K562 (cell line): Measurements from ENCODE around the gene RAB31. TPM values are rescaled to one million over a fixed set of nuclear protein-coding genes. Genes with fewer than 3 reads are reported as not detected.

Source experiments
- ATAC-seq: fragments of 200-7000 bp; cut with Tn5 transposase; 3 replicates; pipeline ENCODE4 v1.9.1; 2020; ENCODE audit warnings: moderate library complexity
- BruUV-seq: library from RNA; stranded (reverse); fragments of 400-500 nt; replicated peaks from 2 replicates; lab custom pipeline; 2021; lab: Mats Ljungman, UMichigan
- CTCF ChIA-PET: fragments of 300-600 bp; formaldehyde crosslinking; extraction: SDS; loops from one replicate; lab custom pipeline; 2021; ENCODE audit warnings: low intra/inter-chr PET ratio; lab: Yijun Ruan, JAX
- POLR2A ChIA-PET: fragments of 300-600, 350-650 bp; sonication (Branson Sonifier 250); formaldehyde crosslinking; extraction: SDS; loops from one replicate; lab custom pipeline; 2021; ENCODE audit warnings: antibody characterized with exemption, inconsistent platforms; lab: Yijun Ruan, JAX
- DNase-seq, 4 experiments: peaks; one replicate each; pipeline versions ENCODE4 v3.0.0 to v3.0.0-alpha.2; 2011 to 2018; ENCODE audit warnings: low spot score in 3 of 4, mixed read lengths in 3 of 4; ENCODE audit errors: extremely low read depth in 1 of 4
- FAIRE-seq: peaks from 2 replicates; lab custom pipeline; 2011; peaks lifted over from hg19 to GRCh38; lab: Jason Lieb, UNC
- H2AFZ ChIP-seq: 2 replicates; pipeline ENCODE4 v1.6.0; 2011; ENCODE audit warnings: low read depth, low read length, control low read depth, inconsistent platforms
- H3K27ac ChIP-seq: fragments of 200-600 bp; 3 replicates; pipeline ENCODE4 v1.8.0; 2011; ENCODE audit warnings: low read depth, mild to moderate bottlenecking, control low read depth, inconsistent platforms, low read length, moderate library complexity, mixed read lengths; ENCODE audit errors: extremely low read depth
- H3K27me3 ChIP-seq, 2 experiments: fragments of 300-600 bp in 1 of 2; 2 replicates in 1 of 2; 3 replicates in 1 of 2; pipeline versions ENCODE4 v1.6.0 to v1.8.0; 2011; ENCODE audit warnings: inconsistent platforms in 2 of 2, low read length in 2 of 2, mild to moderate bottlenecking in 1 of 2, mixed read lengths in 1 of 2, moderate library complexity in 1 of 2; ENCODE audit not compliant: control insufficient read depth in 2 of 2, insufficient read depth in 2 of 2
- H3K36me3 ChIP-seq: fragments of 300-600 bp; 3 replicates; pipeline ENCODE4 v1.8.0; 2011; ENCODE audit warnings: mild to moderate bottlenecking, low read length, inconsistent platforms; ENCODE audit not compliant: control insufficient read depth, insufficient read depth
- H3K4me1 ChIP-seq, 2 experiments: fragments of 200-600 bp in 1 of 2; replicated peaks in 1 of 2; 2 replicates in 1 of 2; 3 replicates in 1 of 2; pipeline versions ENCODE4 v1.5.1 to v1.8.0; 2011; ENCODE audit warnings: inconsistent platforms in 2 of 2, low read length in 2 of 2, mild to moderate bottlenecking in 1 of 2, mixed read lengths in 1 of 2, moderate library complexity in 1 of 2; ENCODE audit not compliant: control insufficient read depth in 2 of 2, insufficient read depth in 2 of 2
- H3K4me2 ChIP-seq: 2 replicates; pipeline ENCODE4 v1.6.1; 2011; ENCODE audit warnings: low read length, control low read depth, inconsistent platforms, mixed read lengths; ENCODE audit not compliant: insufficient read depth
- H3K4me3 ChIP-seq: fragments of 200-600 bp; sonication (generic), shearing (Covaris generic); 2 replicates; pipeline ENCODE4 v1.5.1; 2016; ENCODE audit warnings: control low read depth, inconsistent platforms
- H3K79me2 ChIP-seq: fragments of 200-600 bp; 3 replicates; pipeline ENCODE4 v1.8.0; 2011; ENCODE audit warnings: low read length, inconsistent platforms; ENCODE audit not compliant: control insufficient read depth, insufficient read depth
- H3K9ac ChIP-seq, 2 experiments: 2 replicates each; pipeline versions ENCODE4 v1.6.0 to v1.6.1; 2011; ENCODE audit warnings: low read depth in 2 of 2, low read length in 2 of 2, control low read depth in 1 of 2, inconsistent platforms in 1 of 2, mild to moderate bottlenecking in 1 of 2, mixed read lengths in 1 of 2; ENCODE audit not compliant: insufficient read depth in 1 of 2
- H3K9me1 ChIP-seq: one replicate; pipeline ENCODE4 v1.6.0; 2011; ENCODE audit warnings: inconsistent platforms, mild to moderate bottlenecking, low read length, moderate library complexity; ENCODE audit not compliant: control insufficient read depth, insufficient read depth
- H3K9me3 ChIP-seq: replicated peaks from 2 replicates; pipeline ENCODE4 v1.5.1; 2011; ENCODE audit warnings: low read depth, low read length, inconsistent platforms; ENCODE audit not compliant: control insufficient read depth, insufficient read depth
- H4K20me1 ChIP-seq: replicated peaks from 2 replicates; pipeline ENCODE4 v1.6.1; 2011; ENCODE audit warnings: low read length, inconsistent platforms, mixed read lengths; ENCODE audit not compliant: control insufficient read depth, insufficient read depth
- ATF6 ChIP-seq: sonication (generic); formaldehyde crosslinking; IDR thresholded peaks from 2 replicates; pipeline ENCODE4 v1.4.0; 2020; ENCODE audit warnings: mild to moderate bottlenecking, missing genetic modification reagents
- CHD1 ChIP-seq: fragments of 200-600 bp; sonication (generic); IDR thresholded peaks from one replicate; pipeline ENCODE4 v1.6.1; 2012; ENCODE audit warnings: mild to moderate bottlenecking, moderate library complexity, low read length, inconsistent platforms
- EWSR1 ChIP-seq: fragments of 450-650 bp; IDR thresholded peaks from 2 replicates; pipeline ENCODE4 v1.6.1; 2018; ENCODE audit warnings: borderline replicate concordance, mild to moderate bottlenecking, low read depth, moderate library complexity; ENCODE audit not compliant: partially characterized antibody
- GABPA ChIP-seq: fragments of 200-800 bp; sonication (Bioruptor generic); conservative IDR thresholded peaks from 2 replicates; pipeline ENCODE4 v1.6.1; 2016; ENCODE audit warnings: low read depth, missing genetic modification characterization, missing compliant biosample characterization
- MYNN ChIP-seq, 2 experiments: sonication (generic); formaldehyde crosslinking in 1 of 2; IDR thresholded peaks; 2 replicates each; pipeline versions ENCODE4 v1.5.0 to v1.6.1; 2016 to 2020; ENCODE audit warnings: antibody characterized with exemption in 1 of 2, missing genetic modification reagents in 1 of 2
- NFE2L1 ChIP-seq: fragments of 450-650 bp; IDR thresholded peaks from 2 replicates; pipeline ENCODE4 v1.6.1; 2016; ENCODE audit warnings: missing genetic modification characterization, low read depth, mild to moderate bottlenecking, missing compliant biosample characterization, moderate library complexity, borderline replicate concordance
- PHF8 ChIP-seq: fragments of 200-600 bp; sonication (generic); IDR thresholded peaks from 2 replicates; pipeline ENCODE4 v1.6.1; 2012; ENCODE audit warnings: mixed run types, mild to moderate bottlenecking, inconsistent platforms, low read length, moderate library complexity, borderline replicate concordance
- ZBTB2 ChIP-seq: fragments of 450-650 bp; IDR thresholded peaks from 2 replicates; pipeline ENCODE4 v1.6.1; 2016; ENCODE audit warnings: antibody characterized with exemption
- ZBTB34 ChIP-seq: fragments of 250-450 bp; sonication (Bioruptor Pico); IDR thresholded peaks from 2 replicates; pipeline ENCODE4 v1.8.0; 2021; ENCODE audit warnings: mild to moderate bottlenecking, moderate library complexity
- ZFP1 ChIP-seq: fragments of 450-650 bp; formaldehyde crosslinking; IDR thresholded peaks from 2 replicates; pipeline ENCODE4 v1.4.0; 2020; ENCODE audit warnings: mild to moderate bottlenecking, mixed read lengths
- WGBS: fragments of 100-300 bp; shearing (Covaris generic); methylation state at CpG from one replicate; pipeline ENCODE4 v1.1.6; 2016; ENCODE audit warnings: low coverage, mixed read lengths; ENCODE audit not compliant: insufficient coverage; ENCODE audit errors: missing lambda C conversion rate; 5-methylcytosine and 5-hydroxymethylcytosine counted together
- in situ Hi-C: fragments of 300-500 bp; cut with MboI; formaldehyde crosslinking; loops from 4 replicates; pipeline ENCODE4 v1.15.0; 2018; ENCODE audit warnings: inconsistent platforms, mixed read lengths
- intact Hi-C: fragments of 100-400 bp; cut with micrococcal nuclease; formaldehyde crosslinking; loops from 2 replicates; pipeline ENCODE4 v1.14.2; 2022
- polyA plus RNA-seq, 8 experiments: library from polyadenylated mRNA; depleted of rRNA in 4 of 8; stranded (reverse) in 5 of 8; unstranded in 3 of 8; fragments of >200 nt; fragmentation: Nextera tagmentation in 2 of 8; fragmentation: Illumina TruSeq in 1 of 8; extraction: Ambion mirVana in 2 of 8; extraction: Trizol in 1 of 8; gene quantifications; 2 replicates each; pipeline versions ENCODE4 v1.2.1 to v1.2.3, GENCODE V29; 2011 to 2014; ENCODE audit warnings: inconsistent platforms in 1 of 8, missing spikeins in 1 of 8
- total RNA-seq, 7 experiments: library from RNA; depleted of rRNA in 6 of 7; stranded (reverse); fragments of >200 nt in 6 of 7; fragmentation: Illumina TruSeq in 2 of 7; extraction: Trizol in 2 of 7; gene quantifications; 2 replicates each; pipeline versions ENCODE4 v1.2.1 to v1.2.3, GENCODE V29; 2011 to 2021; ENCODE audit warnings: low replicate concordance in 1 of 7

Gene RAB31
- total and polyA plus RNA-seq, 9 of the 15 experiments (the other 6 are each of a cell fraction or from before 2014, with no cell fraction given): 20.7 to 70.4 (median 41.3) TPM

- in situ Hi-C loops: no loop called here
- Histone ChIP-seq H3K36me3 (no peaks in the 10 kb centered on the region), H3K4me2 (no peak overlapping the region), H2AFZ (no peak overlapping the region; the same call in 1 of the 2 replicates), H4K20me1 (no peaks in the 10 kb centered on the region), H3K9me1 (no peaks in the 10 kb centered on the region), H3K9me3 (no peaks in the 10 kb centered on the region), H3K27ac (no peak overlapping the region), H3K4me1 (peaks cover 0 to 23% of the 10 kb centered on the region in 2 experiments; a peak in 4 of 5 replicates), H3K9ac (no peak overlapping the region), H3K4me3 (no peak overlapping the region), H3K27me3 (no peaks in the 10 kb centered on the region), H3K79me2 (no peaks in the 10 kb centered on the region)
- POLR2A ChIA-PET: interaction anchor here (0.6 to 1.7 kb wide), 3 partner anchors 8 to 735 kb away, joined by 3 to 5 read pairs (median 4); no protein-coding TSS in a partner anchor
- no peak for ATAC-seq
- intact Hi-C loops: no loop called here
- no peak for FAIRE-seq
- TF ChIP-seq ZBTB2: no peak
- no peak for TF ChIP-seq ZBTB34
- TF ChIP-seq ZFP1: no peak
- TF ChIP-seq MYNN (IDR thresholded peaks at IDR 0.05): no peak
- TF ChIP-seq MYNN (CRISPR knock-in tag; IDR thresholded peaks at IDR 0.05): no peak
- TF ChIP-seq EWSR1: no peak
- no peak for TF ChIP-seq ATF6 (CRISPR knock-in tag)
- no peak for TF ChIP-seq NFE2L1 (tag)
- TF ChIP-seq GABPA: no peak
- TF ChIP-seq PHF8: no peak
- TF ChIP-seq CHD1: no peak
- CTCF ChIA-PET: no interaction called here
- DNase-seq: no peak
- 71% methylated on average over 17 of the region's 17 CpGs for WGBS
- no TSS peak for BruUV-seq
These were observed 29.0 kb upstream of the RAB31 start for GRCh38 chr18:9679125-9679524.
